HG03039 (cell line): ENCODE results near the gene CELF5.
"Not testable (repeated sequence)": the region's sequence is repeated elsewhere in the genome, so short reads cannot be mapped to it uniquely, and the experiment has no call there.

Source experiments
- ATAC-seq: cut with Tn5 transposase; IDR thresholded peaks from one replicate; pipeline ENCODE4 v1.9.1; 2021; ENCODE audit warnings: mild to moderate bottlenecking, moderate library complexity; ENCODE audit not compliant: unreplicated experiment

Gene CELF5

DNA sequence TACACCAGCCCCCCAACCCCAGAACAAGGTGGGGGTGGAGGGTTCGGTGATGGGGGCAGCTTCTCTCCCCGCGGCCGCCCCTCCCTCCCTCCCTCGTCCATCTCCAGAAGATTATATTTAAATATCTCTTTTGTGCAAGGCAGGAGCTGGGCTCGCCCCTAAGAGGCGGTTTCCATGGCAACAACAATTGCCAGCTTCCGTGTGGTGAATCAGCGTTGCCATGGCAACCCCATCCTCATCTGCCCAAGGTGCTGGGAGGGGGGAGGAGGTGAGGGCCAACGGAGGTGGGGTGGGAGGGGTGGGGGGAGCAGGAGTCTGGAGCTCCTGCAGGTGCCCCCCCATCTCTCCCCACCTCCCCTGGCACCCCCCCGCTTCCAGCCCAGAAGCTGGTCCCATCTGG lies 46.4 kb downstream of the CELF5 start:
- no peak for ATAC-seq

DNA sequence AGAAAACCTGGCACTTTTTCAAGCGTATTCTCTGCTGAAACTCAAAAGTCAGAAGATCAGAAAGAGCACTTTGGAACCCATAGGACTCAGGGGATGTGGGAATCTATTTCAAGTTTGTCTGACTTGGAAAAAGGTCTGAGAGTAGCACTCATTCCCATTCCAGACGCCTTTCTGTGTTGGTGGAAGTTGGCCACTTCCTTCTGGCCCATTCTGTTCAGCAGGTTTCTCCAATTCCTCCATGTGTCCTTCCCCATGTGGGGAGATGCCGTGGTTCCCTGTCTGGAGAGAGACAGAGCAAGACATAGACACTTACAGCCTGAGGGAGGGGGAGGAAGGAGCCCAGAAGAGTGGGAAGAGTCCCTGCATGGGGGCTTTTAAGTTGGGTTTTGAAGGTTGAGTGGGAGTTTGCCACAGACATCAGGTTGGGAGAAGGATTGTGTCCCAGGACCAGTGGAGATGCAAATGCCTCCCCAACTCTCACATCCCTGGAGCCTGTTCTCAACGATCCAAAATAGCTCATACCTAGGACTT lies 48.0 kb downstream of the CELF5 start:
- no peak for ATAC-seq

DNA sequence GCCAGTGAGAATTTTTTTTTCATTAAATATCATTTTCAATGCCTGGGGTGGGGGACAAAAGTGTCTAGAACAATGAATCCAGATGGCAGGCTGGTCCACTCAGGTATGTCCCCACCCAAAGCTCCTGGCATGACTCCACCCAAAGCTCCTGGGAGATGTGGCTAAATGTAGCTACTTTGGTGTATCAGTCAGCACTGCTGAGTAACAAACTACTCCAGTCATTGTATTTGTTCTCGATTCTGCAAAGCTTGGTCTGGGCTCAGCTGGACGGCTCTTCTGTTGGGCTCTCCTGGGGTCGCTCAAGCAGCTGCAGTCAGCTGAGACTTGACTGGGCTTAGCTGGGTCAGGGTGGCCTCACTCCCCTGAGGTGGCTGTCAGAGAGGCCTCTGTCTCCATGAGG lies 48.5 kb downstream of the CELF5 start:
- no peak for ATAC-seq

DNA sequence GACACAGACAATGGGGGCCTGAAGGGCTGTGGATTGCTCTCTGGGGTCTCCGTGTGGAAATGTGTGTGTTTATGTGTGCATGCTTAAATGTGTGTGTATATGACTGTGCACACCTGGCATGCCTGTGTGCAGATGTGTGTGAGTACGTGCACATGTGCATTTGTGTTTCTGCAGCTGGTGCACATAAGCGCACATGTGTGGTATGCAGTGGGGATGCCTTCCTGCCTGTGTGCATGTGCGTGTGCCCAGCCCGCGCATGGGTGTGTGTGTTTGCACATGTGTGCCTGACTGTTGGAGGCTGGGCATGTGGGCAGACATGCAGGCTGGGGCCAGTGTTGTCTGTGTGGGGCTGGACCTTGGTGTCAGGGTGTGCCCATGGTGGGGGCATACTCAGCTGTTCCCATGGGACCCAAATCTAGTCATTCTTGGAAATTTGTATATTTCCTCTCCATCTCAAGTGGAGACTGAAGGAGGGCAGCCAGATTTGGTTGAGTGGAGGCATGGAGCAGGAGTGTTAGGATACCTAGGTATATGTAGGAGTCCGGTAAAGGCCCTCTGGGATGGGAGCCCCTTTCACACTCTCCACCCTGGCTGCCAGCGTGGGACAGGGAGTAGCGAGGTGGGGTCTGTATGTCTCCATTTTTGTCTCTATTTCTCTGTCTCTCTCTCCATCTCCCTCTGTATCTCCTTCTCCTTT lies 49.9 kb downstream of the CELF5 start:
- ATAC-seq, result no peak

DNA sequence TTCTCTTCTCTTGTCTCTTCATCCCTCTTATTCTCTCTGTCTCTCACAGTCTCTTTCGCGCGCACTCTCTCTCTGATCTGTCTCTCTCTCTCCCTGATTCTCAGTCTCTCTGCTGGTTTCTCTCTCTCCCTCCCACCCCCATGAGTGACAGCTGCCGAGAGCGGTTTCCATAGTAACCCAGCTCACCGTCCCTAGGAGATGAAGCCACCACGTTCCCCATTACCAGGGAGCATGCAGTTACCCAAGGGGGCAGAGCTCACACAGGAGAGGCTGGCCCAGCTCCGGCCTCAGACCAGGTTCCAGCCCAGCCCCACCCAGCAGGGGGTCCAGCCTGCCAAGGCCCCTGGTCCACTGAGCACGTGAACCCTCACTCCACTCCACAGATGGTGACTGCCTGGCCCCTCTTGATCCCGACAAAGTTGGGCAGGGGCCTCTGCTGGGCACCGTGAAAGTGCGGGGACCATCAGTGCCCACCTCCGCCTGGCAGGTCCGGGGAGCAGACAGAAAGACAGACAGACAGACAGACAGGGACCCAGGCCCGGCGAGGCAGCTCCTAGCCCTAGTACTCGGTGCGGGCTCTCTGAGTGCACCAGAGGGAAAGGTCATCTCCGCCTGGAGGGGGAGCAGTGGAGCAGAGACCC lies 50.6 kb downstream of the CELF5 start:
- ATAC-seq, result no peak

DNA sequence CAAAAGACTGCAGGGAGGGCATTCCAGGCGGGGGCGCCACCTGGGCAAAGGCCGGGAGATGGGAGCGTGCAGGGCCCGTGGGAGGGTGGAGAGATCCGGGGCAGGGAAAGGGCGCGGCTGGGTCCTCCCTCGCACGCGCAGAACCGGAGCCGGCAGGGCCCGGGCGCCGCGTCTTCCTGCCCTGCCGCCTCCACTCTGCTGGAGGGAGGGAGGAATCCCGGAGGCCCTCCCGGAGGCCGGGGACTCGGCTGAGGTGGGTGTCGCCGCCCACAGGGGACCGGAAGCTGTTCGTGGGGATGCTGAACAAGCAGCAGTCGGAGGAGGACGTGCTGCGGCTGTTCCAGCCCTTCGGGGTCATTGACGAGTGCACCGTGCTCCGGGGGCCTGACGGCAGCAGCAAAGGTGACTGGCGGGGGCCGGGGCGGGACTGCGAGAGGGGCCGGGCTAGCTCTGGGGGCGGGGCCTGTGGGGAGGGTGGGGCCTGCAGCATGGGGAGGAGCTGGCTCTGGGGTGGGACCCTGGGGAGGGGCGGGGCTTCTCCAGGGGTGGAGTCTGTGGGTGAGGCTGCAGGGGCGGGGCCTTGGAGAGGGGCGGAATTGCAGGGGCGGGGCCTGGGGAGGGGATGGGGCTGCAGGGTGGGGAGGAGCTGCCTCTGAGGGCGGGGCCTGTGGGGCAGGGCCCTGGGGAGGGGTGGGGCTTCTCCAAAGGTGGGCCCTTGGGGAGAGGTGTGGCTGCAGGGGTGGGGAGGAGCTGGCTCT lies 51.3 kb downstream of the CELF5 start:
- ATAC-seq, result no peak

DNA sequence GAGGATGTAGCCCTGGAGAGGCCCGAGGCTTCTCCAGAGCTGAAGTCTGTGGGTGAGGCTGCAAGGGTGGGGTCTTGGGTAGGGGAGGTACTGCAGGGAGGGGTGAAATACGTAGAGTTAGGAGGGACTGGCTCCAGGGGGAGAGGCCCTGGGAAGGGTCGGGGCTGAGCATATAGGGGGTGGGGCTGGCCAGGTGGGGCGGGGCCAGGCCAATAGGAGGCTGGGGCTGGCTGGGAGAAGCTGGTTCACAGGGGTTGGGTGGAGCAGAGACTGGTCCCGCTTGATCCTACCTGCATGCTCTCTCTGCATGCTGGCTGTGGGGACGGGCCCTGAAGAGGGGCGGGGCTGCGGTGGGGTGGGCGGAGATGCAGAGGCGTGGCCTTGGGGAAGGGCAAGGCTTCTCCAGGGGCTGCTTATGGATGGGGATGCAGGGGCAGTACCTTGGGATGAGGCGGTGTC lies 51.9 kb downstream of the CELF5 start:
- no peak for ATAC-seq

DNA sequence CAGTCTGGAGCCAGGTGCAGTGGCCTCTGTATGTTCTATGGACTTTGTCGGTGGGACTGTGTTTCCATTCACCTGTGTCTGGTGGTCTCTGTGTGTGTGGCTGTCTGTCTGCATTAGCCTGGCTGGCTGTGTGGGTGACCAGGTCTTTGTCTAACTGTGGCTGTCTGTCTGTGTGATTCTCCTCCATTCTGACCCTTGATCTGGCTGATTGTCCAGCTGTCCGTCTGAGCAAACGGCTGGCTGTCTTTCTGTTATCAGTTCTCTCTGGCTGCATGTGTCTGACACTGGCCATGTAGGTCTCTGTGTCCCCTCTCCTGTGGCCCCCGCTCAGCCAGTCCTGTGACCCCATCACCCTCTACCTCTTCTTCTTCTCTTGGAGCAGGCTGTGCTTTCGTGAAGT lies 53.2 kb downstream of the CELF5 start:
- ATAC-seq, result no peak

DNA sequence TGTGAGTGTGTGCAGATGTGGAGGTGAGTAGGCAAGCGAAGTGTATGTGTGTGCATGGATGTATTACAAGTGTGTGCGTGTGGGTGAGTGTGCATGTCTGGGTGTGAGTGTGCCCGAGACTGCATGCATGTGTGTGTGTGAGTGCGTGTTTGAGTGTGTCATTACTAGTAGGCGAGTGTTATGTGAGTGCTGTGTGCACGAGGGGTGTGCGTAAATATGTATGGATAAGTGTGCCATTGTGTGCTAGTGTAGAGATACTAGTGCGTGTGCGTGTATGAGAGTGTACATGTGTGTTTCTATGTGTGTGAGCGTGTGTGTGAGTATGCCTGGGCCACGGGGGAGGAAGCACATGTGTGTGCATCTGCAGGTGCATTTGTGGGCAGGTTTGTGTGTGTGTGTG lies 53.8 kb downstream of the CELF5 start:
- no peak for ATAC-seq

DNA sequence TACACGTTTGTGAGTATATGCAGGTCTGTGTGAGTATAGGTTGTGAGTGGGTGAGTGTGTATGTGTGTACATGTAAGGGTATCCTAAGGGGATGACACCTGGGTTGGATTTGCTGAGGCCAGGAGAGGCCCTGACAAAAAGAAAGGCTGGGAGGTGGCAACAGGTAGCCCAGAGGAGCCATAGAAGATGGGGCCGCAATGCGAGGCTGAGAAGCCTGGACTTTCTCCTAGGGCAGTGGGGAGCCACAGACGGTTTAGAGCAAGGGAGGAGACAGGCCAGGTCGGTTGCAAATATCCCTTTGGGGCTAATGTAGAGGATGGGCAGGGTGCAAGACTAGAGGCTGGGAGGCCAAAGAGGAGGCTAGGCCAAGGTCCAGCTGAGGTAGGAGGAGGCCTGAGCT lies 54.3 kb downstream of the CELF5 start:
- no peak for ATAC-seq

DNA sequence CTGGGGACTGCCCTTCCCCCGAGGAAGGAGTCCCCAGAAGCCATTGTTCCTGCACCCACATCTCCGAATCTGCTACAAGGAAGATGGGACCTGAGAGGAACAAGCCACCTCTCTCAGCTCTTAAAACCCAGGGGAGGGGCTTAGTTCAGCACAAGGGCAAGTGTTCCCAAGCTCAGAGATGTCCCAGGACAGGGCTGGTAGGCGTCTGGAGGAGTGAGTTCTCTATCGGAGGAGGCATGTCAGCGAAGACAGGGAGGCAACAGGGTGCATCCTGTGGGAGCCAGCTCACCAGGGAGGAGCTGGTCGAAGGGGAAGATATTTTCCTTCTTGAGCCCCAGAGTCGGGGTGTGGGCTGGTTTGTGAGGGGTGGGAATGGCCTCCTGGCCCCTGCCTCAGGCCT lies 54.8 kb downstream of the CELF5 start:
- ATAC-seq, result no peak

DNA sequence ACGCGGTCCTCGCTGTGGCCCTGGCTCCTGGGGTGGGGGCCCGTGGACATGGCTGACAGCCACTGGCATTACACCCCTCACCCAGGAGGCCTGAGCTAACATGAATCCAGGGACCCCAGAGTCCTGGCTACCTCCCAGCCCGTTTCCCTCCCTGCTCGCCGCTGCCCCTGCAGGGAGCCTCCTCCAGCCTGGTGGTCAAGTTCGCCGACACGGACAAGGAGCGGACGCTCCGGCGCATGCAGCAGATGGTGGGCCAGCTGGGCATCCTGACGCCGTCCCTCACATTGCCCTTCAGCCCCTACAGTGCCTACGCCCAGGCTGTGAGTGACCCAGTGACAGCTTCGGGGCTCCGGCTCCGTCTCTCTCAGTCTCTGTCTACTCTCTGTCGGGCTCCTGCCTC lies 56.6 kb downstream of the CELF5 start:
- no peak for ATAC-seq

DNA sequence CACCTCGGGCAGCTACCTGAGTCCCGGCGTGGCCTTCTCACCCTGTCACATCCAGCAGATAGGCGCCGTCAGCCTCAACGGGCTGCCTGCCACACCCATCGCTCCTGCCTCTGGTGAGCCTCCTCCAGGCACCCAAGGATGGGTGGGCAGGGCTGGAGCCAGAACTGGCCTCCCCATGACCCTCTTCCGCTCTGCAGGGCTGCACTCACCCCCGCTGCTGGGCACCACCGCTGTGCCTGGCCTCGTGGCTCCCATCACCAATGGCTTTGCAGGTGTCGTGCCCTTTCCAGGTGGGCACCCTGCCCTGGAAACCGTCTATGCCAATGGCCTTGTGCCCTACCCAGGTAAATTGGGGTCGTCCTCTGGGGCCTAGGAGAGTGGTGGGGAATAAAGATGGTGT lies 57.7 kb downstream of the CELF5 start:
- ATAC-seq, result no peak

DNA sequence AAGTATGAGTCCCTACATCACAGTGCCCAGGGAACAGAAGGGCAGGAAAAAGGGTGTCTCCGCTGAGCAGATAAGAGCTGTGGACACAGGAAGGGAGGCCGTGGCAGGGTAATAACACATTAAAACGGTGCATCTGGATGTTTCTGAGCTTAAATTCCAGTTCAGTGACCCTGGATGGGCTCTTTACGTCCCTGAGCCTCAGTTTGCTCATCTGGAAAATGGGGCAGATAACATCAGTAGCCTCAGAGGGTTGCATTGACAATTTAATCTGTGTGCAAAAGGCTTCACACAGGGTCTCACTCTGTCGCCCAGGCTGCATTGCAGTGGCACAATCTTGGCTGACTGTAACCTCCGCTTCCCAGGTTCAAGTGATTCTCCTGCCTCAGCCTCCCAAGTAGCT lies 58.1 kb downstream of the CELF5 start:
- ATAC-seq, result no peak

DNA sequence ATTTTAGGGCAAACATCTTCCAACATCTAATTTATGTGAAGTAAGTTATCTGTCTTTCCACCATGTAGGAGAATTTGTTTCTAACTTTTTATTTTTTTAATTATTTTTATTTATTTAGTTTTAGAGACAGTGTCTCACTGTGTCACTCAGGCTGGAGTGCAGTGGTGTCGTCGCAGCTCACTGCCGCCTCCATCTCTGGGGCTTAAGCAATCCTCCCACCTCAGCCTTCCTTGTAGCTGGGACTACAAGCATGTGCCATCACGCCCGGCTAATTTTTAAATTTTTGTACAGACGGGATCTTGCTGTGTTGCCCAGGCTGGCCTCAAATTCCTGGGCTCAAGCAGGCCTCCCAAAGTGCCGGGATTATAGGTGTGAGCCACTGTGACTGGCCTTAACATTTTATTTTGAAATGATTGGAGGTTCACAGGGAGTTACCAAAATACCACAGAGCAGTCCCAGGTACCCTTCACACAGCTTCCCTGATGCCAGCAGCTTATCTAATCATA lies 58.8 kb downstream of the CELF5 start:
- ATAC-seq, result no peak

DNA sequence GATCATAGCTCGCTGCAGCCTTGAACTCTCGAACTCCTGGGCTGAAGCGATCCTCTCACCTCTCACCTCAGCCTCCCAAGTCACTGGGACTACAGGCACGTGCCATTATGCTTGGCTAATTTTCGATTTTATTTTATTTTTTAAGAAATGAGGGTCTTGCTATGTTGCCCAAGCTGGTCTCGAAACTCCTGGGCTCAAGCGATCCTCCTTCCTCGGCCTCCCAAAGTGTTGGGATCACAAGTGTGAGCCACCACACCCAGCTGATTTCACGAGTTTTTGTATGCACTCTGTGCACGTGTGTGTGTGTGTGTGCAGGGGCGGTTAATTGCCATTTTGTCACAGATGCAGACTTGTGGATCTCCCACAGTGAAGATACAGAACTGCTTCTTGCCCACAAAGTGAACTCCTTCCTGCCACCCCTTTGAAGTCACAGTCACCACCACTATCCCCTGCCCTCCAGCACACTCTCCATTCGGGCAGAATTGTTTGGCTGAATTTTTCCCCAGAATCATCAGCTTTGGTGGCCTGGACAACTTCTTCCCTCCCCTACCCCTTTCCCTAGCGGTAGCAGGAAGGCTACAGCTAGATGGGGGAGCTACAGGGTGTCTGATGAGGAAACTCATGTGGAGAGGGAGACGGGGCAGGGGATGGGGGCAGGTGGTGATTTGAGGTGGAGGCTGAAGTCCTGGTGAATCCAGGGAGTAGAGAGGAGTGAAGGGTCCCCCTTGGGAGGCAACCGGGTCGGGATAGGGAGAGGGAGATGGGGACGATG lies 59.6 kb downstream of the CELF5 start:
- no peak for ATAC-seq

DNA sequence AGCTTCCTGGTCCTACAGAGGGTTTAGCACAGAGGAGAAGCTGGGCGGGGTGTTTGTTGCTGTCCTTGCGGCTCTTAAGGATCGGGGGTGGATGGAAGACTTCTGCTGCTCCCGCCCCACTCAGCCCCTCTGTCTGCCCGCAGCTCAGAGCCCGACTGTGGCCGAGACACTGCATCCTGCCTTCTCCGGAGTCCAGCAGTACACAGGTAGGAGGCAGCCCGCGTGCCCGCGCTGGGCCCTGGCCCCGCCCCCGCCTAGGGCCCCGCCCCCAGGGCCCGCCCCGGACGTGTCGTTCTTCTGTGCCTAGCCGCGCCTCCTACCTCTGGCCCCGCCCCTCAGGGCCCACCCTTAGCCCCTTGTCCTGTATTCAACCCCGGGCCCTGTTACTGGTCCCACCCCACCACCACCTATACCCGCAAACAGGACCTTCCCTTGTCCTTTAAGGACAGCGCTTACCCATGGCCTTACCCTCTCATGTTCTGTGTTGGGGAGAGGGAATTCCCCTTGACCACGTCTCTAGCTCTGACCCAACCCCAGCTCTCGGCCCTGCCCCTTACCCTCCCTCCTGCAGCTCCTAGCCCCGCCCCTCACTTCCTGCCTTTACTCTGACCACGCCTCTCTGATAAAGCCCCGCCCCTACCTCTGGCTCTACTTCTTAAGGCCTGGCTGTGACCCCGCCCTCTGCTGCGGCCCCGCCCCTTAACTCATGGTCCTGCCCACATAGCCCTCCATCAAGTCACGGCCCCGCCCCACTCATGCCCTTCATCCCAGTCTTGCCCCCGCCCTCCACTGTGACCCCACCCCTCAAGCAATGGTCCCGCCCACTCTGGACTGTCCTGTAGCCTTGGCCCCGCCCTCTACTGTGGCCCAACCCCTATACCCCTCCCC lies 60.5 kb downstream of the CELF5 start:
- no peak for ATAC-seq

DNA sequence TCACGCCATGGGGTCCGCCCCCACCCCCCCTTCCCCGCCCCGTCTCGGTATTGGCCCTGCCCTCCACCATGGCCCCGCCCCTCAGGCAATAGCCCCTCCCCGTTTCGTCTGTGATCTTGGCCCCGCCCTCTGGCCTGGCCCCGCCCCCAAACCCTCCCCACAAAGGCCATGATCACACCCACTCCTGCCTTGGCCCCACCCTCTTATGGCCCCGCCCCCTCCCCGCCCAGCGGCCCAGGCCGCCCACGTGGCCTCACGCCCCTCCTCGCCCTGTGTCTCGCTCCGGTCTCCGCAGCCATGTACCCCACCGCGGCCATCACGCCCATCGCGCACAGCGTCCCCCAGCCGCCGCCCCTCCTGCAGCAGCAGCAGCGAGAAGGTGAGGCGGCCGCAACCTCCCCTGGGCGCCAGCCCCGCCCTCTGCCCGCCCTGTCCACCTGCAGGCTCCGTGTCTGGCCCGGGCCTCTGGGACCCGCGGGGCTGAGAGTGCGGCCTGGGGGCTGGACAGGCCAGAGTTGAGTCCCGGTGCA lies 61.3 kb downstream of the CELF5 start:
- no peak for ATAC-seq

DNA sequence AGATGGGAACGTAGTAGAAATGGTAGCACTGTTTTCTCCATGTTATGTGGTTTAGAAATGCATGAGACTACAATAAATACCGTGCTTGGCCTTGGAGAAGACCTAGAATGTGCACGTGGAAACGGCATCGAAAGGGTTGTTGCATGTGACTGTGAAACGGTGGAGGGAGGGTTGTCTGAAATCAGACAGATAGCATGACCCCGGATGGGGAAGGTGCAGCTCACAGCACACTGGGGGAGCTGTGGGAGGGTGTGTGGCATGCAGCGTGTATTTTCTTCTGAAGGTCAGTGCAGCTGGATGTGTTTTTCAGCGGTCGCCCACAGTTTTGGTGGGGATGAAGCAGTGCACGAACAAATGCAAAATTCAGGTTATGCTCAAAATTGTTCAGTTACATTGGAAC lies 63.4 kb downstream of the CELF5 start:
- ATAC-seq, result no peak

DNA sequence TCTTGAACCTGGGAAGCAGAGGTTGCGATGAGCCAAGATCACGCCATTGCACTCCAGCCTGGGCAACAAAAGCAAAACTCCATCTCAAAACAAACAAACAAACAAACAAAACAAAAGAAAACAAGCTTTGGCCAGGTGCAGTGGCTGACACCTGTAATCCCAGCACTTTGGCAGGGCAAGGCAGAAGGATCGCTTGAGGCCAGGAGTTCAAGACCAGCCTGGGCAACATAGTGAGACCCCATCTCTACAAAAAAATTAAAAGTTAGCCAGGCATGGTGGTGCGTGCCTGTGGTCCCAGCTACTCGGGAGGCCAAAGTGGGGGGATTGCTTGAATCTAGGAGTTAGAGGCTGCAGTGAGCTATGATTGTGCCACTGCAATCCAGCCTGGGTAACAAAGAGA lies 64.0 kb downstream of the CELF5 start:
- ATAC-seq, result not testable (repeated sequence)
